Measurements from ENCODE around the gene GPR18.

Gene GPR18, protein sequence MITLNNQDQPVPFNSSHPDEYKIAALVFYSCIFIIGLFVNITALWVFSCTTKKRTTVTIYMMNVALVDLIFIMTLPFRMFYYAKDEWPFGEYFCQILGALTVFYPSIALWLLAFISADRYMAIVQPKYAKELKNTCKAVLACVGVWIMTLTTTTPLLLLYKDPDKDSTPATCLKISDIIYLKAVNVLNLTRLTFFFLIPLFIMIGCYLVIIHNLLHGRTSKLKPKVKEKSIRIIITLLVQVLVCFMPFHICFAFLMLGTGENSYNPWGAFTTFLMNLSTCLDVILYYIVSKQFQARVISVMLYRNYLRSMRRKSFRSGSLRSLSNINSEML

DNA sequence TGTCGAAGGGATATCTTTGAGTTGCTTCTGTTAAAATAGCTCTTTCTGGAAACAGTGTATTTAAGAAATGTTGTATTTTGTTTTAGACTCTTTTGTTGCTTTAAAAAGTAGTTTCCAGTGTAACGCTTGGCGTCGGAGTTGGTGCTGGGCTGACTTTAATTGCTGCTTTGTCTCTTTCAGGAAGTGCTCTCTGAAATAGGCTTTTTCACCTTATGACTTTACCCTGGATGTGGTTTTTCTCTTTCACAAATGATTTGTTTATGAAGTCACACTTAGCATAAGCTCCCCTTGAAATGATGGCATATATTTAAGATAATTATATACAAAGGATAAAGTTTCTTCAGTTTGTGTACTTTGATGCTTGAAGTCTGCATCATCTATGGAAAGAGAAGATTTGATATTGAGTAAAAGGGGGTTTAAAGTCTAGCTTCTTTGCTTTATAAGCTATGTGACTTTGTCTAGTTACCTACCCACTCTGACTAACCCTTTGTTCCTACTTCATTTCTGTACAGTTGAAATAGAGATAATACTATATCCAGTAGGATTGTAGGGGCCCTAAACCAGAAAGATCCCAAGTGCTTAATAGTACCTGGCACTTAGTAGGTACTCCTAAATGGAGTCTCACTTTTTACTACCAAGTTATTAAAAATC lies at the start of gene GPR18:
Gene GPR18, minus strand, starts transcription at position 170 of the 651 bp plus-strand sequence. CDS start 2,507 bp downstream, outside the sequence.
- Mint-ChIP-seq H3K4me1 (ENCODE audit: low read depth) (peaks cover 47% of the 10 kb centered on the region), H3K27ac (peak within 1 kb of the TSS; percentile 91), H3K4me3 (peak within 1 kb of the TSS; percentile 87), H3K9me3 (no peaks in the 10 kb centered on the region), H3K27me3 (ENCODE audit: low read depth) (no peaks in the 10 kb centered on the region), H3K36me3 (ENCODE audit: low read depth) (peaks cover 40% of the 10 kb centered on the region)

DNA sequence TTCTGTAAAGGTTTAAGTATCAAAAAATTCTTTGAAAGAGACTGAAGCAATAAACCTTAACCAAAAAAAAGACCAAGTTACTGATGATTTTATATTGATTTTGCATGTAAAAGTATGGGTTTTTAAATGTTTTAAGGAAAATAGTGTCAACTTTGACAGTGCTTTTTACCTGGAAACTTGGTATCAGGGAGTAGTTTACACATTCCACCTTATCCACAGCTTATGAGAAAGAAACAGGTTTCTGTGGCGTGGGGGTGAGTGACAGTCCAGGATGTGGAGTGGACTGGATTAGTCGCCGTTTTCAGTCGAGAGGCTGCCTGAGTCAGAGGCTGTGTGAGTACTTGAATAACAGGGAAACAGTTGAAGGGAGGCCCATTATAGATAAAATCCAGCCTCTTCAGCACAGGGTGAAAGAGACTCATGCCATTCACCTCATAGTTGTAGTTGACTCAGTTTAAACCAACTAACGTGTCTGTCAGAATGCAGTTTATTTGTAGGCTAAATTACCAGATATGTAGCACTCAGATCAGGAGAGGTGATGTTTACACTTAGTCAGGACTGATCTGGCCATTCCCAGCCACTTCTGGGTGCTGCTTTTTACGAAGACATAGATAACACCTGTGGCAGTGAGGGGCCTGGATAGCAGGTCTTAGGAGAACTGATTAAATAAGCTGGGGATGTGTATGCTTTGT lies 49.6 kb upstream of the GPR18 start:
- Mint-ChIP-seq H3K27me3 (ENCODE audit: low read depth) (no peaks in the 10 kb centered on the region), H3K4me1 (ENCODE audit: low read depth) (peaks cover 70% of the 10 kb centered on the region), H3K4me3 (peak overlapping the region; percentile 80), H3K36me3 (ENCODE audit: low read depth) (peaks cover 15% of the 10 kb centered on the region), H3K27ac (peak overlapping the region; percentile 90), H3K9me3 (no peaks in the 10 kb centered on the region)

DNA sequence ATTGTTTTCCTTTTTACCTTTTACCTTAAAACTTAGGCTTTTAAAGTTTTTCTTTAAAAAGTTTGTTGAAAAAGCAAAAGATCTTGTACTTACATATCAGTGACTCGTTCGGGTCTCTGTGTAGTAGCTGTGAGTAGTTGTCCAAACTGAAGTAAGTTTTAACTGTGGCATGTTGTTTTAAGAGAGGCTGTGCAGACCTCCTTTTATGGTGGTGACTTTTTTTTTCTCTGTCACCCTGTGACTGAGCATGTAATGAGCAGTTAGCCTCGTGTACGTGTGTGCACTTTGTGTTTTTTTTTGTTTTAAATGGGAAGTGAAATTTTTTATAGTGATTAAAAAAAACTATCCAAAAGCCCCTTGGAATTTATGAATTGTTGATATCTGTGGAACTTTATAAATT lies 49.1 kb upstream of the GPR18 start, which contains the start of gene GPR183:
Gene GPR183, minus strand, starts transcription at position 153 of the 400 bp plus-strand sequence. CDS start 11,254 bp downstream, outside the sequence.
- H3K4me3 Mint-ChIP-seq, result peak within 1 kb of the TSS; percentile 85
- no peaks in the 10 kb centered on the region for H3K27me3 Mint-ChIP-seq (ENCODE audit: low read depth)
- H3K4me1 Mint-ChIP-seq (ENCODE audit: low read depth), result peaks cover 71% of the 10 kb centered on the region
- H3K9me3 Mint-ChIP-seq, result no peaks in the 10 kb centered on the region
- peak within 1 kb of the TSS; percentile 90 for H3K27ac Mint-ChIP-seq
- H3K36me3 Mint-ChIP-seq (ENCODE audit: low read depth), result peaks cover 12% of the 10 kb centered on the region

DNA sequence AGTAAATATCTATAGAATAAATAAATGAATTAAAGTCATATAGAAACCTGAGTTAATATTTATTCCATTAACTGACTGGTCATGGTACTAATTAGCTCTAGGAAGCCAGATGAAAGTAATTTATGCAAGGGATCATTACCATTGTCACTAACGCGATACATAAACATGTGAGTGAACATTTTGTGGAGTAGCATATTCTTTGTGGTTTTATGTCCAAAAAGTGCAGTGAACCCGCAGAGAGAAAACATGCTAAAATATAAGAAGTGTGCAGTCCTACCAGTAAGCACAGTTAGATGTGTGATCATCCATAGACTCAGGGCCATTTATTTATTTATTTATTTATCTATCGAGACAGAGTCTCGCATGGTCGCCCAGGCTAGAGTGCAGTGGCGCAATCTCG lies 47.4 kb upstream of the GPR18 start:
- H3K36me3 Mint-ChIP-seq (ENCODE audit: low read depth), result peaks cover 13% of the 10 kb centered on the region
- no peaks in the 10 kb centered on the region for H3K27me3 Mint-ChIP-seq (ENCODE audit: low read depth)
- peak overlapping the region; percentile 85 for H3K4me3 Mint-ChIP-seq
- H3K9me3 Mint-ChIP-seq, result no peaks in the 10 kb centered on the region
- H3K4me1 Mint-ChIP-seq (ENCODE audit: low read depth), result peaks cover 69% of the 10 kb centered on the region
- H3K27ac Mint-ChIP-seq, result peak overlapping the region; percentile 70

DNA sequence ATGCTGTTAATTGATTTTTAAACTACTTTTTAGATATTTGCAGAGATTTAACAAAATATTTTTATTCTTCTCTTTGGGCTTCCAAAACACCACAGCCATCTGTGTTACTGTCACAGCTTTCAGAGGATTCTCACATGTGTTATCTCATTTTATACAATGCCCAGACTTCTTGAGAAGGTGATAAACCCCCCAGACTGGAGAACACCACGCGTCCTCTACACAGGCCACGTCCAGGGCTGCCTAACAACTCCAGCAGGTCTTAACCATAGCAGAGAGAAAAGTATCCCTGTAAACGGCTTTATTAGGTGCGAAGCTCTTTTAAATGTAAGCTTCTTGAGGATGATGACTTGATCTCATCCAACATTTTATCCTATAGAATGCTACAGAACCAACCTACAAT lies 47.0 kb upstream of the GPR18 start:
- Mint-ChIP-seq H3K27ac (peak overlapping the region; percentile 79), H3K9me3 (no peaks in the 10 kb centered on the region), H3K27me3 (ENCODE audit: low read depth) (no peaks in the 10 kb centered on the region), H3K4me3 (peak overlapping the region; percentile 72), H3K36me3 (ENCODE audit: low read depth) (peaks cover 13% of the 10 kb centered on the region), H3K4me1 (ENCODE audit: low read depth) (peaks cover 67% of the 10 kb centered on the region)

DNA sequence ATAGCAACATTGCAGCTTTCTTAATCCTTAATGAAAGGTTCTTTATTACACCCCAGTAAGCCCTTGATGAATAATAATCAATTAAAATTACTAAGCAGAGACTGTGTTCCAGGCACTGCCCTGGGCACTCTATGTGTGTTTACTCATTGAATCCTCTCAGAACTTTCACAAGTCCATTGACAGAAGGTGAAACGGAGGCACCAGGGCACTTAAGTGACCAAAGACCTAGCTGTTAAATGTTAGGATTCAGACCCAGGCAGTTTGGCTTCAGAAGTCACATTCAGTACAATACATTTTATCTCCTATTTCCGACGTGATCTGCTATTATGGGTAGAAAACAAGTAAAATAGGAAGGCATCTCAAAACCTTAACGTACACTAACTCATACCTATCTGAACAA lies 46.4 kb upstream of the GPR18 start:
- H3K36me3 Mint-ChIP-seq (ENCODE audit: low read depth), result peaks cover 13% of the 10 kb centered on the region
- peaks cover 68% of the 10 kb centered on the region for H3K4me1 Mint-ChIP-seq (ENCODE audit: low read depth)

DNA sequence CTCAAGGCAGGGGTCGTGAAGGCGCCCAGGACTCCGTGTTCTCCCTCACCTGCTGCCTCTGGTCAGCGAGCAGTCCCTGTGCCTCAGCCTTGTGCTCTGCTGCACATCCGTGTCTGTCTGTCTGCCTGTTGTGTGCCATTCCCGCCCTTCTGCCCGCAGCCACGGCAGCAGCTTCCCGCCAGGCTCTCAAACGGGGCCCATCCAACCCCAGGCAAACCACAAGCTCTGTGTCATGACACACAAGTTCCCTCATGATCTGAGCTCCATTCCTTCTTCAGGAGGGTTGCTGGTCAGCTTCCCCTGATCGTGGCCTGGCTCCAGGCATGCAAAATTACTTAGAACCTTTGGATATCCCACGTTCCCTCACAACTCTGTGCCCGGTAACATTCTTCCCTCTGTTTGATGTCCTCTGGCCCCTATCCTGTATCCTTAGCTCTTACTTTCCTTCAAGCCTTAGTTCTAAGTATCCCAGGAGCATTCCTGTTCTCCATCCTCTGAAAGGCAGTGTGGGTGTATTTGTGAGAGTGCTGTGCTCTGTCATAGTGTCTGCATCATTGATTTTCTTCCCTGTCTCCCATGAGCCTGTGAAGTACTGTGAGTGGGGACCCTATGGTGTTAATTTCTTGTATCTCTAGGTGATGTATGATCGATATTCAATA lies 45.8 kb upstream of the GPR18 start:
- Mint-ChIP-seq H3K4me1 (ENCODE audit: low read depth) (peaks cover 71% of the 10 kb centered on the region), H3K36me3 (ENCODE audit: low read depth) (peaks cover 16% of the 10 kb centered on the region), H3K27me3 (ENCODE audit: low read depth) (no peaks in the 10 kb centered on the region), H3K4me3 (peak overlapping the region; percentile 93), H3K9me3 (no peaks in the 10 kb centered on the region), H3K27ac (peak overlapping the region; percentile 94)

More for the DNA sequence above, 46.4 kb upstream of the GPR18 start:
- Mint-ChIP-seq H3K27ac (peak overlapping the region; percentile 94), H3K4me3 (peak overlapping the region; percentile 93), H3K9me3 (no peaks in the 10 kb centered on the region), H3K27me3 (ENCODE audit: low read depth) (no peaks in the 10 kb centered on the region)

DNA sequence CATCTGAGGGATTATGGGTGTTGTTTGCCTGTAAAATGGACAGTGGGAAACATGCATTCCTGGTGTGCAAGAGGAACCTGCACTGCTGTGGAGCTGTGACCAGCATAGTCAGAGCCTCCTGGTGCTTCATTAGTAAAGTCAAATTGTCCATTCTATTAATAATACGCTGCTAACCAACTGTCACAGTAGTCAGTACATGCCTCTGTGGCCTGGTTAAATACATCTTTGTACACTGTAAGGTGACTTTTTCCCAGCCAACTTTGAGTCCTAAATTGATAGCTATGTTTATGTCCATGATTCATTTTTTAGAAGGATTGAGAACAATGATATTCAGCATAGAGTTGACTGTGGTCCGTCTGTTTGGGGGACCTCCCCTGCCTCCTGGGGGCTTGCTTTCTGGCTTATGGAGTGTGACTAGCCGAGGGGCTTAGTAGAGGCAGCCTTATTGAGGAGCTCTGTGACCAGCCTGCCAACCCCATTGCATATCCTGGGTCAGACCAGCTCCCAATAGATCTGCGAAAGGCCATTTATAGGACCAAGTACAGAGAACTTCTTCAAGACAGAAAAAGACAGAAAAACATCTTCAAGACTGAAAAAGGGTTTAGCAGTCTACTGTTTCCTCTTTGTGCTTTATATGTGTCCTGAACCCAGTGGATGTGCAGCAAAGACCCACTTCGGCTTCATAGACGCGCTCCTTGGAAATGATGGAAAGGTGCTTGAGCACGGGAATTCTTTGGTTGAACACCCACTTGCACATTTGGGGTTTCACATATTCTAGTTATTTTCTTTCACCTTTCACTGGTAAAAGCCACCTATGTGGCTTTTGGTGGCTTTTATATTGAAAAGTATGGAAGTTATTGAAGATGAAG lies 44.7 kb upstream of the GPR18 start:
- Mint-ChIP-seq H3K4me1 (ENCODE audit: low read depth) (peaks cover 68% of the 10 kb centered on the region), H3K9me3 (no peaks in the 10 kb centered on the region), H3K27me3 (ENCODE audit: low read depth) (no peaks in the 10 kb centered on the region), H3K27ac (peak overlapping the region; percentile 94), H3K4me3 (peak overlapping the region; percentile 93), H3K36me3 (ENCODE audit: low read depth) (peaks cover 8% of the 10 kb centered on the region)

DNA sequence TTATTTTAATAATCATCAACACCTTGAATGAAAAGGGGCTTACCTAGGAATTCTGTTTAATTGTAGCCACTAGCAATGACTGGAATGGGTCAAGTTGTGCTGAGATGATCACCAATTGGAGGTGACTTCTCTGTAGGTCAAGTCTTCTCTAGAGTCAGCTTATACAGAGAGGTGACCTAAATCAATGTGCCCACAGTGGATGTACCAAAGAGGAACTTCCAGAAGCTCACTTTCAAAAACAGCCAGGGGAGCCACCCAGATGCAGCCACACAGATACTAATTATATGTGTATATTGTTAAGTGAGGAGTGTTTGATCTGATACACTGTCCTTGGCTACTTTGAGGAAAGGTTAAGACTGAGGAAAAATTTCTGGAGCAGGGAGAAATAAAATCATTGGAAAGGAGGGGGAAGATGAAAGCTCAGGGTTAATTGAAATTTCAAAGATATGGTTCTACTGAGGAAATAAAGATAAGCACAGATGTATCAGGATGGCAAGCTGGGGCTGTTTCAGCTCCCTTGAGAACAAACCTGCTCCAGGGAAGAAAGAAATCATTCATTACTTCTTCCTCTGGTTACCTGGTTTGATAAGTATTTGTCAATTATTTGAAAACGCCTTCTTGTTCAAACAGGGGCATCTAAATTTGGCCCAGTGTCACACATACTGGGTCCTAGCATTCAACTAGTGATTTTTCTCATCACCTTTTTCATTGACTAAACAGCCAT lies 43.9 kb upstream of the GPR18 start:
- Mint-ChIP-seq H3K36me3 (ENCODE audit: low read depth) (peaks cover 12% of the 10 kb centered on the region), H3K9me3 (no peaks in the 10 kb centered on the region), H3K27ac (peak overlapping the region; percentile 67), H3K27me3 (ENCODE audit: low read depth) (no peaks in the 10 kb centered on the region), H3K4me1 (ENCODE audit: low read depth) (peaks cover 68% of the 10 kb centered on the region), H3K4me3 (peak overlapping the region; percentile 65)

DNA sequence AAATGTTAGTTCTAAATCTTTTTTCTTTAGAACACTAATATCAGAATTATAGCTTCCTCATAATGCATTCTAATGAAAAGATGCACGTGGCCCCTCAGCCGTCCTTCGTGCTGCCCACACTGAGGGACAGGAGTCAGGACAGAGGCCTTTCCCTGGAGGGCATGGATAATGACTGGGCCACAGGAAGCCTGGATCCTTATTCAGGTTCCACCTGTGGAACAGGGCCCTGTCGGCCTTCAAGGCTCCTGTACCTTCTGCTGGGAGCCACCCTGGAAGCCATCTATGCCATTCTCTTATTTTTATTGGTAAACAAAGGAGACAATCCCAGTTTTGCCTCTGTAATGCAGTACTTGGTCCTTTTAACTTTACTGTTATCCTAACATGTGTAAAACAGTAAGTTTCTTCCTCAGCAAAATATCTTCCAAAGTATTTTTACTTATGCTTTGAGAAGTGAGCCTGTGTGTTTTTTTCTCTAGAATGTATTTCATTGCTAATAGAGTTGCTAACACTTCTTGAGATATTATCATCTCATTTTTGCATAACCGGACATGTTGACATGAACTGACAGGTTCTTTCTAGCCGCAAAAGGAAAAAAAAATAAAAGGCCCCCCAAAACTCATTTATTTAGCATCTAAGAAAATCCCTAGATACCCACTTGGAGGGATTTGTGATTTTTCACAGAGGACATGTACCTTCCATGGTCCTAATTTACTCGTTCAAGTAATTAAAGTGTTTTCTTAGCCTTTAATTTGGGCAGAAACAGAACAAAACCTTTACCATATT lies 43.1 kb upstream of the GPR18 start:
- Mint-ChIP-seq H3K4me1 (ENCODE audit: low read depth) (peaks cover 66% of the 10 kb centered on the region), H3K36me3 (ENCODE audit: low read depth) (peaks cover 10% of the 10 kb centered on the region), H3K4me3 (no peak overlapping the region), H3K9me3 (no peaks in the 10 kb centered on the region), H3K27me3 (ENCODE audit: low read depth) (no peaks in the 10 kb centered on the region), H3K27ac (no peak overlapping the region)

DNA sequence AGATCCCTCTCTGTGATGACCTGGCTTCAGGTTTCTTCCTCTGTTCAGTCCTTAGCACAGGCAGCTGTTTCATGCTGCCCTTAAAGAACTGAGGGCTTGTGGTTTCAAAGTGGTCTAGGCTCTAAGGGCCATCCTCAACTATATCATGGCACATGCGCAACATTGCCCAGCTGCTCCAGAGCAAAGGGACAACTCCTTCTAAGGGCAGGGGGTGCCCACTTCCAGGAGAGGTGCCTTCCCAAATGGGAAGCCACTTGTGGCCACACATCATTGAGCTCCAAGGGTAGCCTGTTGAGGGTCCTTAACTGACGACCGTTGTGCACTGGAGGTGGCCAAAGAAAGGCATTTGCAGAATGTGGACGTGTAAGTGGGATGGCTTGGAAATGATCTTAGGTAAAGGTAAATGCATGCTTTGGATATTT lies 41.8 kb upstream of the GPR18 start:
- Mint-ChIP-seq H3K4me3 (no peak overlapping the region), H3K9me3 (no peaks in the 10 kb centered on the region)

DNA sequence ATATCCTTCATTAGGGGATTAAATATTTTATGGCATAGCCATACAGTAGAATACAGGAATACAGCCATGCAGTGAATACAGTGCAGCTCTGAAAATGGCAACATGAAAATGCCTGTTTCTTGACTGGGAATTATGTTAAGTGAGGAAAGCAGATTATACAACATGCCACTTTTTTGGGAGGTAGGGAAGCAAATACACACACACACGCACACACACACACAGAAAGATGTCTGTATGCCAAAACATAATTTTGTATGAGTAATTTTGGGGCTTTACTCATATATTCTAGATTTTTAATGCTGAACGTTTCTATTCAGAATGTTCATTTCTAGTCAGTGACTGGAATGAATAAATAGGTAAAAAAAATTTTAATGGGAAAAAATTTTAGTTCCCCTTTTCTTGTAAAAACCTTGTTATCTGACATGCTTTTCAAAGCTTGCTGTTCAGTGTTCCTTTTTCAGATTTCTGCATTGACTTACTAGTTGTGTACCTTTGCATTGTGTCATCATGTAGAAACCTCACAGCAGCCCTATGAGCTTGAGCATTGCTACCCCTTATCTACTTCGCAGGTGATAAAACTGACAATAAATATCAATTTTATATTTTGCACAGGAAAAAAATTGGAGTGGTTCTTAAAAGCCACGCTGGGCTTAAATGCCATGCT lies 41.2 kb upstream of the GPR18 start:
- peak overlapping the region; percentile 26 for H3K27ac Mint-ChIP-seq
- peaks cover 63% of the 10 kb centered on the region for H3K4me1 Mint-ChIP-seq (ENCODE audit: low read depth)
- H3K27me3 Mint-ChIP-seq (ENCODE audit: low read depth), result no peaks in the 10 kb centered on the region
- H3K9me3 Mint-ChIP-seq, result no peaks in the 10 kb centered on the region
- peaks cover 18% of the 10 kb centered on the region for H3K36me3 Mint-ChIP-seq (ENCODE audit: low read depth)
- H3K4me3 Mint-ChIP-seq, result no peak overlapping the region

More for the DNA sequence above, 41.8 kb upstream of the GPR18 start:
- Mint-ChIP-seq H3K36me3 (ENCODE audit: low read depth) (peaks cover 18% of the 10 kb centered on the region), H3K27me3 (ENCODE audit: low read depth) (no peaks in the 10 kb centered on the region), H3K4me1 (ENCODE audit: low read depth) (peaks cover 68% of the 10 kb centered on the region), H3K27ac (no peak overlapping the region)
